Type B pancreatic cell (in vitro differentiated cells): ENCODE measurements around the gene SLCO1B1. TPM values are rescaled to one million over a fixed set of nuclear protein-coding genes. Genes with fewer than 3 reads are reported as not detected.

Experiments
- DNase-seq: peaks from one replicate; pipeline ENCODE4 v3.0.0; 2021; ENCODE audit warnings: mixed read lengths; ENCODE audit not compliant: unreplicated experiment; ENCODE audit errors: extremely low spot score
- H3K27ac Mint-ChIP-seq: 2 replicates; pipeline ENCODE4 v1.8.0; 2021; ENCODE audit warnings: mild to moderate bottlenecking, mixed read lengths
- H3K27me3 Mint-ChIP-seq: 2 replicates; pipeline ENCODE4 v1.8.0; 2021; ENCODE audit warnings: mixed read lengths
- H3K36me3 Mint-ChIP-seq: 2 replicates; pipeline ENCODE4 v1.8.0; 2021; ENCODE audit warnings: mixed read lengths
- H3K4me1 Mint-ChIP-seq: one replicate; pipeline ENCODE4 v1.8.0; 2021; ENCODE audit warnings: mixed read lengths; ENCODE audit not compliant: unreplicated experiment
- H3K4me3 Mint-ChIP-seq: 2 replicates; pipeline ENCODE4 v1.8.0; 2021; ENCODE audit warnings: mild to moderate bottlenecking, mixed read lengths
- H3K9me3 Mint-ChIP-seq: 2 replicates; pipeline ENCODE4 v1.8.0; 2021; ENCODE audit warnings: mixed read lengths
- CTCF ChIP-seq: fragments of 200-600 bp; sonication (generic); conservative IDR thresholded peaks from 2 replicates; pipeline ENCODE4 v1.5.0; 2021; ENCODE audit warnings: antibody characterized with exemption, mild to moderate bottlenecking
- total RNA-seq: library from RNA; stranded (reverse); gene quantifications from 2 replicates; pipeline ENCODE4 v1.2.1, GENCODE V29; 2021; ENCODE audit warnings: low replicate concordance

SLCO1B1 gene
- total RNA-seq, 1 donor from 2014 or later: not detected

GRCh38 chr12:21257172-21257571 lies 126.2 kb downstream of the SLCO1B1 start:
- no peaks in the 10 kb centered on the region for H3K36me3 Mint-ChIP-seq
- H3K27ac Mint-ChIP-seq: no peak overlapping the region
- H3K9me3 Mint-ChIP-seq: no peaks in the 10 kb centered on the region
- no peaks in the 10 kb centered on the region for H3K4me1 Mint-ChIP-seq
- TF ChIP-seq CTCF: no peak
- no peak overlapping the region for H3K4me3 Mint-ChIP-seq
- DNase-seq: no peak
- no peaks in the 10 kb centered on the region for H3K27me3 Mint-ChIP-seq

GRCh38 chr12:21264232-21264631 lies 133.2 kb downstream of the SLCO1B1 start:
- Mint-ChIP-seq H3K9me3 (no peaks in the 10 kb centered on the region), H3K36me3 (no peaks in the 10 kb centered on the region), H3K27me3 (no peaks in the 10 kb centered on the region), H3K4me3 (no peak overlapping the region), H3K4me1 (no peaks in the 10 kb centered on the region), H3K27ac (no peak overlapping the region)
- TF ChIP-seq CTCF: no peak
- no peak for DNase-seq

GRCh38 chr12:21265932-21266331 lies 134.9 kb downstream of the SLCO1B1 start:
- H3K27me3 Mint-ChIP-seq: no peaks in the 10 kb centered on the region
- no peaks in the 10 kb centered on the region for H3K9me3 Mint-ChIP-seq
- no peak for TF ChIP-seq CTCF
- no peak for DNase-seq
- no peaks in the 10 kb centered on the region for H3K4me1 Mint-ChIP-seq
- no peaks in the 10 kb centered on the region for H3K36me3 Mint-ChIP-seq
- no peak overlapping the region for H3K27ac Mint-ChIP-seq
- no peak overlapping the region for H3K4me3 Mint-ChIP-seq

GRCh38 chr12:21276826-21277225 lies 145.8 kb downstream of the SLCO1B1 start:
- Mint-ChIP-seq H3K27me3 (no peaks in the 10 kb centered on the region), H3K27ac (no peak overlapping the region), H3K4me1 (no peaks in the 10 kb centered on the region), H3K36me3 (no peaks in the 10 kb centered on the region), H3K9me3 (no peaks in the 10 kb centered on the region), H3K4me3 (no peak overlapping the region)
- DNase-seq: no peak
- TF ChIP-seq CTCF: no peak

Other genes starting within 250 kb of the SLCO1B1 start
- 0.82 and 10.7 TPM in 2 replicates for gene SLCO1A2, start 203.7 kb downstream of the SLCO1B1 start, total RNA-seq
- 10.0 and 10.4 TPM in 2 replicates for gene IAPP, start 241.7 kb downstream of the SLCO1B1 start, total RNA-seq